Gastrocnemius medialis (tissue), 4 donors: ENCODE measurements around the gene GRAMD1C.

ENCODE experiments used
- CTCF ChIP-seq, 5 experiments: fragments of 450-650 bp in 3 of 5; fragments of 200-600 bp in 2 of 5; sonication (generic) in 2 of 5; IDR thresholded peaks in 4 of 5; conservative IDR thresholded peaks in 1 of 5; 1 replicate in 4 of 5; 2 replicates in 1 of 5; pipeline ENCODE4 v1.5.1; 2016 to 2019; ENCODE audit warnings: antibody characterized with exemption in 5 of 5, mild to moderate bottlenecking in 3 of 5, moderate library complexity in 3 of 5
- POLR2A ChIP-seq, 2 donors: fragments of 450-650 bp; IDR thresholded peaks; one replicate each; pipeline ENCODE4 v1.6.1; 2017; ENCODE audit warnings: antibody characterized with exemption in 2 of 2, mild to moderate bottlenecking in 2 of 2, moderate library complexity in 2 of 2

- TF ChIP-seq POLR2A (IDR thresholded peaks at IDR 0.05) (no peak), CTCF (IDR thresholded peaks at IDR 0.05 in 4 of 5, conservative IDR thresholded peaks at IDR 0.05 in 1 of 5) (no peak)
These were observed 25.7 kb upstream of the GRAMD1C start for GRCh38 chr3:113812854-113813253.
